Stimulated activated CD4-positive, alpha-beta T cell treated with anti-CD3 and anti-CD28 coated beads, Interleukin-2, amount 100 ng/mL, for 24 hours (primary cell): Measurements from ENCODE around the gene PRKAG2.
"Not testable (repeated sequence)": the region's sequence is repeated elsewhere in the genome, so short reads cannot be mapped to it uniquely, and the experiment has no call there.

ENCODE experiments used
- DNase-seq, 2 donors: peaks; one replicate each; pipeline ENCODE4 v3.0.0-alpha.2; 2020

PRKAG2 gene

DNA sequence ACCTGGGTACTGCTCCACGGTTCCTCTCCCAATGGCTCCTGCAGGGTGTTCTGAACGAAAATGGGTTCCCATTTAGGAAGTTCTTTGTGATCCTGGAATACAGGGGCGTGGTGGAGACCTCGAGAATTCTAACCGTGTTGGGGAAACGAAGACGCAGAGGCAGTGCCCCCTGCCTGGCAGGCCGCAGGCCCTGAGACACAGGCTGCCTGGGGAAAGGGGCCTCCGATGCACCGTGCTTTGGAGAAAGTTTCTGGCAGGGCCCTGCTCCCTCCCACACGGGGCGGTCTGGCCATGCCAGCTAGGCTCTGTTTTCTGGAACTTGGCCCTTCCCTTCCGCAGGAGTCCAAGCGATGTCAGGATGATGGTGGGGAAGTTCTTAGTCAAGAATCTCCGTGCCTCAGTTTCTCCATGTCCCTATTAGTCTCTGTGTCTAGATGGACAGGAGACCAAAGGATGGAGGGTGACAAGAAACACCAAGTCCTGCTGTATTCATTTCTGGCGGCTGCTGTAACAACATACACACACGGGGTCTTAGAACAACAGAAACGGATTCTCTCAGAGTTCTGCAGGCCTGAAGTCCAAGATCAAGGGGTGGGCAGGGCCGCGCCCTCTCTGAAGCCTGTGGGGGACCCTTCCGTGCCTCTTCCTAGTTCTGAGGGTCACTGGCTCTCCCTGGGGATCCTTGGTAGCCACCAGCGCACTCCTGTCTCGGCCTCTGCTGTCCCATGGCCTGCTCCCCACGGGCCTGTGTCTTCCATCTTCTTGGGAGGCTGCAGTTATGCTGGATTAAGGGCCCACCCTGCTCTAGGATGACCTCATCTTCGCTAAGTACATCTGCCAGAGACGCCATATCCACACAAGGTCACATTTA is 27.7 kb downstream of the PRKAG2 start:
- no peak for DNase-seq

DNA sequence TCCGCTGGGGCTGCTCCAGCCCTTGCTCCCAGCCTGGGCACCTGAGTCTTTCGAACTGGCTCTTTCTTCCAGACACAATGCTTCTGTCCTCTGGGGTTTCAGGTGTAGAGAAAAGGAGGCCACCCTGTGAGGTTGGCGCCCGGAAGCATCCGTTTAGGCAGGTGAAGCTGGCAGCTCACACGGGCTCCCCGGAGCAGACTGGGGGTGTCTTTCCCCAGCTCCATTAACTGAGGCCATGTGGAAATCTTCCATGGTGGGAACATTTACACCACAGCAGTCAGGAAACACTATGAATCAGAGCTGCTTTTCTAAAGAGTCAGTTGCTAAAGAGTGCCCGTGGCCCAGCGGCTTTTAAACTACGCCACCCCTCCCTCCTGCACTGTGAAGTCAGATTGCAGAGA is 29.2 kb downstream of the PRKAG2 start:
- no peak for DNase-seq

- DNase-seq = no peak
These were observed 29.8 kb downstream of the PRKAG2 start for GRCh38 chr7:151847136-151847535.

DNA sequence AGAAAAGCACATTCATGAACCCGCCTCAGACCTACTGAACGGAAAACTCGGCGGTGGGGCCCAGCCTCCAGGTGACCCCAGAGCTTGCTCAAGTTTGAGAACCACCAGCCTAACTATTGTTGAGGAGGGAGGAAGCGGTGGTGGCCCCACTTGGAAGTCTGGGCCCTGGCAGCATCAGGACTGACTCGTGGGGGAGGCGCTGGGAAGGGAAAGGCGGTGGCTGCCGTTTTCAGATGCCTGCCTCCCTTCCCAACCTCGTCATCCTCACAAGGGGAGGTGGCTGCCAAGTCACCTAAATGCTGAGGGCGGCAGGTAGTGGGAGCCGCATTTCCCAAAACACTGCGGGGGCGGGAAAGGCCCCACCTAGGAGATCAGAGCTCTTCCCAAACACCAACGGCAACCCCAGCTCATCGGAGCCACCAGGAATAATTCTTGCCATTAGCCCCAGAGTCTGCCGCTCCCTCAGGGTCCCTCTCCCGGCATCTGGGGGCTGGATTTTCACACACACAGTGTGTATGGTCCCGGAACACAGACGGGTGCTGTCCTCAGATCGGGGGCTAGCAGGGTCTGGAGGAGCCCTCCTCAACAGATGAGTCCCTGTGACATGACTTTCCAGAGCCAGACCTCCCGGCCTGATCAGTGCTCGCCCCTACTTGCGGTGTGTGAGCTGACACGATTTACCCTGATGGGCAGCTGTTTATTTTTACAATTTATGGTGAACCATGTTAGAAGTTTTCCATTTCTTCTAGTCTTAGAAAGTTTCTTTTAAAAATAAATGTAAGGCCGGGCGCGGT is 31.3 kb downstream of the PRKAG2 start:
- DNase-seq = no peak

- DNase-seq = no peak
These were observed 32.1 kb downstream of the PRKAG2 start for GRCh38 chr7:151844825-151845200.

DNA sequence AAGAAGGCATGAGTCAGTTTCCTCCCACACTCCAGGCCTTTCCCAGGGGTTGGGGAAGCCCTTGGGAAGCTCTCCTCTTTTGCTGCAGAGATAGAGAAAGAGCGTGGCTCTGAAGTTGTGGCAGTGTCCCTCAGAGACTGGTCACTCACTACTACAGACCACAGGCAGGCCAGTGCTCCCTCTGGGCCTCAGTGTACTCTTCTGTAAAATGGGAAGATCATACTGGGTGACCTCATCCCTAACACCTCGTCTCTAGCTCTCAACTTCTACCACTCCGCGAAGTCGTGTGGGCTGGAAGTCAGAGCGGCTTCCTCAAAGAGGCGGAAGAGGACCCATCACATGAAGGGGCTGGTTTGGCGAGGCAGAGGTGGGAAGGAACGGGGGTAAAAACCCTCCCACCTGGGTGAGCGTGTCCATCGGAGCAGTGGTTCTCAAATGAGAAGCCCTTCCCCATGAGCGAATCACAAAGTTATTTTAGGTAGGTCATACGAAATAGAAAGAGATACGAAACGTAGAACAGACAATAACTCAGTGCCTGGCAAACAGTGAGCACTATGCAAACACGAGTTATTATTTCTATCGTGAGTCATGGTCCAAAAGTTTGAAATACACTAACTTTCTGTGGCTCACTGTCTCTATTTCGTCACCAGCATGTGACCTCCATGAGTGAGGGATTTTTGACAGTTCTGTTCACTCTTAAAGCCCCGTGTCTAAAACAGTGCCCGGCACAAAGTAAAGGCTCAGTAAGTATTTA is 32.7 kb downstream of the PRKAG2 start:
- no peak for DNase-seq

- no peak for DNase-seq
These were observed 33.7 kb downstream of the PRKAG2 start for GRCh38 chr7:151843181-151843580.

GRCh38 chr7:151841395-151842051 is 35.4 kb downstream of the PRKAG2 start:
- DNase-seq = not testable (repeated sequence)

GRCh38 chr7:151840088-151840910 is 36.6 kb downstream of the PRKAG2 start:
- no peak for DNase-seq

DNA sequence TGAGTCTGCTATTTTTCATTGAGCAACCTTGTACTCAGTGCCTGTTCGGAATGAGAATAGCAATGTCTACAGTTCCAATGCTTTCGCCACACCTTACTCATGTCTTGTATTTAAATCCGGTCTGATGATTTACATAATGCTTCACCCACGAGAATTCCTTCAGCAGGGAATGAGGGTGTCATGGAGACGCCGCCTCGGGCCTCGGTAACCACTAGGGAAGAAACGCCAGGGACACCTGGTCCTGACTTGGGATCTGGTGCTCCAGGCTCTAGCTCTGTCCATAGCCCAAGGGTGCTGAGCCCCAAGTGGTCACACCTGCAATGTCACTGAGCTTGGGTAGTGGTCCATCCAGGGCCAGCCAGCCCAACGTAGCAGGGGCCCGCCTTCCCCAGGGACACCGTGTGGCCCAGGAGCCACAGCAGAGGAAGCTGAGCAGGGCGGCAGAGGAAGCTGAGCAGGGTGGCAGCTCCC is 37.4 kb downstream of the PRKAG2 start:
- DNase-seq = no peak

- peak; percentile 27 to 44 for DNase-seq
These were observed 38.0 kb downstream of the PRKAG2 start for GRCh38 chr7:151838861-151839381.

- DNase-seq = no peak
These were observed 38.8 kb downstream of the PRKAG2 start for GRCh38 chr7:151838072-151838471.

DNA sequence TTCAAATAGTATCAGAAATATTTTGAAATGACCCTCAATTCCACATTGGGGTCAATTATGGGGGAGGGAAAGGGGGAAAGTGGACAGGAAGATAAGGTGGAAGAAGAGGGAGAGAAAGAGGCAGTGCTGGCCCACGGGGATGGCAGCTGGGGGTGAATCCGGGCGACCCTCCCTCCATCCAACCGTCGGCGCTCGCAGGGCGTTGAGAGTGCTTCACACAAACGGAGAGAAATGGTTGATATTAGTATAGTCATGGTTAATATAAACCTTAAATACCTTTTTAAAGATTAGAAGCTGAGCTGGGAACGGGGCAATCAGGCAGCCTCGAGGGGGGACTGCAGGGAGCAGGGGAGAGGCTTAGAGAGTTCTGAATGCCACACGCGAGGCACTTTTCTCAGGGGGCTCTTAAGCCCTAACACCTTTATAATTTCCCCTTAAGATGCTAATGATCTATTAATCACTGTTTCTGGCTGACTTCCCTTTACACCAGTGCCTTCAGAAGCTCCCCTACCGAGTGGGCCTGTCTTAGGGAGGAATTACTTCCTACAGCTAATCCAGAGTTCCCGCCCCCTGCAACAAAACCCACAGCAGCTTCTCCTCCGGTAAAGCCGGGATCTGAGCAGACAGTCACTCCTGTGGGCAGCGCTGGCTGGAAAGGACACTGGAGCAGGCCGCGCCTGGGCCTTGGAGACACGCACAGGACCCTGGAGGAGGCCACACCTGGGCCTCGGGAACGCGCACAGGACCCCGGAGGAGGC is 39.5 kb downstream of the PRKAG2 start:
- no peak for DNase-seq

DNA sequence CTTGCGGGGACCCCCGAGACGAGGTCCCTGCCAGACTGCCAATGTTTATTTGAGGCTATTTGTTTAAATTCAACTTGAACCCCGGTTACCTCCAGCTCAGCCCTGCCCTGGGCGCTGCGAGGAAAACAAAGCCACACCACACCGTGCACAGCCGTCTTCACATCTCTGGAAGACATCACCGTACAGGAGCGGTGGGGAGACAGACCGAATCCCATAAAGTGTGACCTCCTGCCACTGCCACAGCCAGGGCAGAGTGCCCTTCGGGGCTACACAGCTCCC is 40.0 kb downstream of the PRKAG2 start:
- no peak for DNase-seq

- no peak for DNase-seq
These were observed 40.6 kb downstream of the PRKAG2 start for GRCh38 chr7:151836191-151836926.

DNA sequence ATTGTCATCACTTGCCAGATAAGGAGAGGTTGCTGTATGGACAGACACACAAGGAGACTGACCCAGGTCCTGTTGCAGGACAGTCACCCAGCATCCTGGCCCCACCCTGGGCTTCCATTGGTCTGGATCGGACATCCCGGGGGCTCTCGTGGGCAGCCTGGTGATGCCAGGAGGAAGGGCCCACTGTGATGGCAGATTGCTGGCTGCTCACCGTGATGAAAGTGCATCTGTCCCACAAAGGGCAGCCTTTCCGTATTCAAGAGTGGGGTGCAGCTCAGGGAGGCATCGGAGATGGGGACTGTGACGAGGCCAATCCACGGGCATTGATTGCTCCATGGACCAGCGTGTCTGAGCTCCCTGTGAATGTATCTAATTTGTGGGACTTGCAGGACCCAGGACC is 41.3 kb downstream of the PRKAG2 start:
- DNase-seq = no peak

DNA sequence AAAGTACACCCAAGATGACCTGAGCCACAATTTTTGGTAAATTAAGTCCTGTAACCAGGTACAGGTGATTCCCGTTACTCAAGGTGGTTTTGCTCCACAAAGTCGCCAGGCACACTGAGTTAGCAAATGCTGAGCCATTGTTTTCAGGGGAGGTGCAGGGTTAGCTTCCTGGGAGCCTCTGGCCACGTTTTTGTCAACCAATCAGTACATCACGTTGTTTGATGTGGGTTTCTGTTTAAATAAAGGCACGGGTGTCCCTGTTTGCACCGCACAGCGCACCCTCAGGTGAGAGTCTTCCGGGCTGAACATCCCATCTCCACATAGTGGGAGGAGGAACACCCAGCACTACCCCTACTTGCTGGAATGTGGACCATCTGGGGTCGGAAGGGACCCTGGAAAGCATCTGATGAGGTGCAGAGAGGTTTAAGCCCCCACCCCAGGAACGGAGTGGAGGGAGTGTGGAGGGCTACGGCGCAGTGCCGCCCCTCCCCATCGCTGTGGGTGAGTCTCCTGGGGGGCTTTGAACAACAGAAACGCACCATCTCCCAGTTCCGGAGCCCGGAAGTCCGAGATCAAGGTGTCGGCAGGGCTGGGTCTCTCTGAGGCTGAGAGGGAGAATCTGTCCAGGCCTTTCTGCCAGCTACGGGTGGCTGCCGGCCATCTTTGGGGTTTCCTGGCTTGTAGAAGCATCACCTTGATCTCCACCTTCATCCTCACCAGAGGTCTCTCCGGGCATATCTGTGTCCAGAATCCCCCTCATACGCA is 42.5 kb downstream of the PRKAG2 start:
- DNase-seq = no peak

- no peak for DNase-seq
These were observed 43.2 kb downstream of the PRKAG2 start for GRCh38 chr7:151833691-151834090.

- no peak for DNase-seq
These were observed 43.7 kb downstream of the PRKAG2 start for GRCh38 chr7:151833213-151833651.
